GM12878 (cell line): ENCODE results near the gene MRPL57. TPM values are rescaled to one million over a fixed set of nuclear protein-coding genes. Genes with fewer than 3 reads are reported as not detected.

Experiments
- ATAC-seq: fragments of 200-7000 bp; cut with Tn5 transposase; 3 replicates; pipeline ENCODE4 v1.9.1; 2020; ENCODE audit warnings: mild to moderate bottlenecking, moderate library complexity
- BruUV-seq: library from RNA; stranded (reverse); fragments of 400-500 nt; replicated peaks from 2 replicates; lab custom pipeline; 2021; lab: Mats Ljungman, UMichigan
- CTCF ChIA-PET: fragments of 300-600 bp; sonication (Branson Sonifier 250); formaldehyde crosslinking; extraction: SDS; loops from one replicate; lab custom pipeline; 2021; ENCODE audit warnings: inconsistent platforms; lab: Yijun Ruan, JAX
- POLR2A ChIA-PET: fragments of 350-600 bp; formaldehyde crosslinking; extraction: SDS; loops from one replicate; lab custom pipeline; 2021; ENCODE audit warnings: inconsistent platforms; lab: Charles Lee
- RAD21 ChIA-PET: fragments of 300-600 bp; sonication (Branson Sonifier 250); formaldehyde crosslinking; loops from one replicate; lab custom pipeline; 2023; ENCODE audit warnings: antibody characterized with exemption; ENCODE audit not compliant: unreplicated experiment; lab: Charles Lee
- SMC1A ChIA-PET: fragments of 300-600 bp; sonication (Branson Sonifier 250); formaldehyde crosslinking; loops from one replicate; lab custom pipeline; 2023; ENCODE audit not compliant: unreplicated experiment, uncharacterized antibody; lab: Charles Lee
- DNase-seq: peaks from one replicate; pipeline ENCODE4 v3.0.0-alpha.2; 2011; ENCODE audit warnings: low read depth, low spot score
- FAIRE-seq: peaks from 3 replicates; lab custom pipeline; 2011; peaks lifted over from hg19 to GRCh38; lab: Jason Lieb, UNC
- H2AFZ ChIP-seq: 2 replicates; pipeline ENCODE4 v1.6.0; 2011; ENCODE audit warnings: low read depth, low read length, control low read depth; ENCODE audit not compliant: control insufficient read depth
- H3K27ac ChIP-seq: 2 replicates; pipeline ENCODE4 v1.5.1; 2011; ENCODE audit warnings: control low read depth; ENCODE audit not compliant: control insufficient read depth, insufficient read depth
- H3K27me3 ChIP-seq, 2 experiments: replicated peaks in 1 of 2; 2 replicates each; pipeline versions ENCODE4 v1.6.0 to v1.6.1; 2011; ENCODE audit warnings: low read length in 1 of 2; ENCODE audit not compliant: control insufficient read depth in 2 of 2, insufficient read depth in 2 of 2
- H3K36me3 ChIP-seq, 2 experiments: 2 replicates each; pipeline ENCODE4 v1.5.1; 2011; ENCODE audit warnings: low read length in 1 of 2; ENCODE audit not compliant: control insufficient read depth in 2 of 2, insufficient read depth in 2 of 2
- H3K4me1 ChIP-seq: 2 replicates; pipeline ENCODE4 v1.6.1; 2011; ENCODE audit warnings: mild to moderate bottlenecking, low read length, moderate library complexity, mixed read lengths; ENCODE audit not compliant: control insufficient read depth, insufficient read depth
- H3K4me2 ChIP-seq: 2 replicates; pipeline ENCODE4 v1.6.0; 2011; ENCODE audit warnings: control low read depth; ENCODE audit not compliant: control insufficient read depth, insufficient read depth
- H3K4me3 ChIP-seq: fragments of 200-600 bp; sonication (generic); 2 replicates; pipeline ENCODE4 v1.5.1; 2016
- H3K79me2 ChIP-seq: 2 replicates; pipeline ENCODE4 v1.6.0; 2011; ENCODE audit warnings: low read length; ENCODE audit not compliant: control insufficient read depth, insufficient read depth
- H3K9ac ChIP-seq: 2 replicates; pipeline ENCODE4 v1.8.0; 2011; ENCODE audit warnings: low read length, control low read depth, mixed read lengths; ENCODE audit not compliant: control insufficient read depth, insufficient read depth
- H3K9me3 ChIP-seq: replicated peaks from 3 replicates; pipeline ENCODE4 v1.5.1; 2011; ENCODE audit warnings: mild to moderate bottlenecking, low read length; ENCODE audit not compliant: control insufficient read depth, insufficient read depth
- H4K20me1 ChIP-seq: 2 replicates; pipeline ENCODE4 v1.6.0; 2011; ENCODE audit not compliant: control insufficient read depth, insufficient read depth
- CEBPB ChIP-seq, 2 experiments: fragments of 150-350 bp in 1 of 2; IDR thresholded peaks; 2 replicates each; pipeline ENCODE4 v1.6.1; 2012 to 2014; ENCODE audit warnings: low read depth in 2 of 2, low read length in 2 of 2, borderline replicate concordance in 1 of 2, inconsistent platforms in 1 of 2
- CHD1 ChIP-seq: IDR thresholded peaks from 2 replicates; pipeline ENCODE4 v1.6.1; 2012; ENCODE audit warnings: low read depth, low read length, improper control_type of control experiment
- GATAD2B ChIP-seq: fragments of 450-650 bp; conservative IDR thresholded peaks from 2 replicates; pipeline ENCODE4 v1.6.1; 2017; ENCODE audit warnings: low read depth, mild to moderate bottlenecking, moderate library complexity
- NFIC ChIP-seq: IDR thresholded peaks from 2 replicates; pipeline ENCODE4 v1.6.1; 2012; ENCODE audit warnings: low read depth, mild to moderate bottlenecking, inconsistent platforms, low read length, moderate library complexity
- NR2C1 ChIP-seq: fragments of 450-650 bp; IDR thresholded peaks from 2 replicates; pipeline ENCODE4 v1.6.1; 2017; ENCODE audit warnings: antibody characterized with exemption, mild to moderate bottlenecking, moderate library complexity
- PAX5 ChIP-seq: IDR thresholded peaks from 2 replicates; pipeline ENCODE4 v1.6.1; 2011; ENCODE audit warnings: low read depth, low read length, borderline replicate concordance
- SRF ChIP-seq, 2 experiments: IDR thresholded peaks; 2 replicates each; pipeline ENCODE4 v1.6.1; 2011; ENCODE audit warnings: low read depth in 2 of 2, low read length in 2 of 2, mild to moderate bottlenecking in 1 of 2, moderate library complexity in 1 of 2
- TAF1 ChIP-seq: IDR thresholded peaks from 2 replicates; pipeline ENCODE4 v1.6.1; 2011; ENCODE audit warnings: mild to moderate bottlenecking, low read depth, low read length, borderline replicate concordance
- WGBS: methylation state at CpG from one replicate; pipeline ENCODE4 v1.1.6; 2016; ENCODE audit warnings: low lambda C conversion rate; ENCODE audit not compliant: insufficient replicate concordance, insufficient coverage; ENCODE audit errors: missing lambda C conversion rate; 5-methylcytosine and 5-hydroxymethylcytosine counted together
- in situ Hi-C: fragments of 300-500 bp; cut with MboI; formaldehyde crosslinking; loops from 9 replicates; pipeline ENCODE4 v1.14.3; 2018; ENCODE audit warnings: mixed read lengths
- intact Hi-C: fragments of 100-400 bp; cut with micrococcal nuclease; formaldehyde crosslinking; loops from one replicate; pipeline ENCODE4 v1.14.2; 2022; ENCODE audit not compliant: unreplicated experiment
- polyA plus RNA-seq, 11 experiments: library from polyadenylated mRNA; depleted of rRNA in 4 of 11; unstranded in 6 of 11; stranded (reverse) in 5 of 11; fragments of >200 nt; fragmentation: Nextera tagmentation in 4 of 11; fragmentation: Illumina TruSeq in 1 of 11; extraction: Ambion mirVana in 4 of 11; extraction: Trizol in 1 of 11; gene quantifications; 1 replicate in 1 of 11; 2 replicates in 10 of 11; pipeline versions ENCODE4 v1.2.1 to v1.2.3, GENCODE V29; 2011 to 2016; ENCODE audit warnings: inconsistent platforms in 2 of 11, missing spikeins in 2 of 11, low read depth in 1 of 11
- total RNA-seq, 4 experiments: library from RNA; depleted of rRNA in 3 of 4; stranded (reverse); fragments of >200 nt in 3 of 4; fragmentation: Illumina TruSeq in 1 of 4; extraction: Trizol in 1 of 4; gene quantifications; 2 replicates each; pipeline versions ENCODE4 v1.2.1 to v1.2.3, GENCODE V29; 2013 to 2021
- TF ChIP-seq, protein P1 (sequence below): fragments of 450-650 bp; IDR thresholded peaks from 2 replicates; pipeline ENCODE4 v1.6.1; 2017; ENCODE audit warnings: low read depth, mild to moderate bottlenecking, moderate library complexity
- TF ChIP-seq, protein P2 (sequence below): IDR thresholded peaks from 2 replicates; pipeline ENCODE4 v1.6.1; 2011; ENCODE audit warnings: borderline replicate concordance, low read depth, mild to moderate bottlenecking, moderate library complexity, mixed read lengths, low read length; ENCODE audit not compliant: insufficient read depth; ENCODE audit errors: extremely low read length

MRPL57 gene
- total and polyA plus RNA-seq, 10 of the 15 experiments (the other 5 are each of a cell fraction or from before 2014, with no cell fraction given) = 10.5 to 90.6 (median 25.9) TPM

DNA sequence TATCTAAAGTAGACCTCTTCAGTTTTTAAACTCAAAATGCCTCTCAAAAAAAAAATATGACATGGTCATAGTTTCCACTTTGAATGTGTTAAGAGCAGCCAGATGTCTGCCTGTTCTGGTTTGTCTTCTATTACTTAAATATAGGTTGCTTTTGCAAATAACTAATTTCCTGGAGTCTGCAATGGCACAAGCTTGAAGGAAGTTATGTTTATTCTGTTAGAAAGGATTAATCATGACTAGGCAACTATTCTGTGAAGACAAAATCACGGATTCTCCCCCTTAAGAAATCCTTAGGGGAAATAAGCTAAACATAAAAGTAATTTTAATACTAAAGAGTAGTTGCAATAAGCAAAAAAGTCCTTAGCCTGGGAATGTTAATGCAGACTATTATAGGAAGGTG is 26.4 kb upstream of the MRPL57 start:
- no peak for TF ChIP-seq SRF (IDR thresholded peaks at IDR 0.05; ENCODE audit: low read depth in 2 of 2, low read length in 2 of 2)
- no peak for TF ChIP-seq GATAD2B
- TF ChIP-seq NR2C1 = no peak
- TF ChIP-seq TAF1 = no peak
- TF ChIP-seq CEBPB (IDR thresholded peaks at IDR 0.05; ENCODE audit: borderline replicate concordance in 1 of 2, low read depth in 2 of 2, low read length in 2 of 2) = 0 out of 4 replicates have a peak, but pooled peaks of 1 of the 2 experiments have one; percentile 7
- TF ChIP-seq NFIC = peak; percentile 21; the same call in 1 of the 2 replicates
- TF ChIP-seq CHD1 = no peak
- no peak for TF ChIP-seq PAX5
- TF ChIP-seq, protein P1, sequence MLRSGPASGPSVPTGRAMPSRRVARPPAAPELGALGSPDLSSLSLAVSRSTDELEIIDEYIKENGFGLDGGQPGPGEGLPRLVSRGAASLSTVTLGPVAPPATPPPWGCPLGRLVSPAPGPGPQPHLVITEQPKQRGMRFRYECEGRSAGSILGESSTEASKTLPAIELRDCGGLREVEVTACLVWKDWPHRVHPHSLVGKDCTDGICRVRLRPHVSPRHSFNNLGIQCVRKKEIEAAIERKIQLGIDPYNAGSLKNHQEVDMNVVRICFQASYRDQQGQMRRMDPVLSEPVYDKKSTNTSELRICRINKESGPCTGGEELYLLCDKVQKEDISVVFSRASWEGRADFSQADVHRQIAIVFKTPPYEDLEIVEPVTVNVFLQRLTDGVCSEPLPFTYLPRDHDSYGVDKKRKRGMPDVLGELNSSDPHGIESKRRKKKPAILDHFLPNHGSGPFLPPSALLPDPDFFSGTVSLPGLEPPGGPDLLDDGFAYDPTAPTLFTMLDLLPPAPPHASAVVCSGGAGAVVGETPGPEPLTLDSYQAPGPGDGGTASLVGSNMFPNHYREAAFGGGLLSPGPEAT = no peak
- TF ChIP-seq, protein P2, sequence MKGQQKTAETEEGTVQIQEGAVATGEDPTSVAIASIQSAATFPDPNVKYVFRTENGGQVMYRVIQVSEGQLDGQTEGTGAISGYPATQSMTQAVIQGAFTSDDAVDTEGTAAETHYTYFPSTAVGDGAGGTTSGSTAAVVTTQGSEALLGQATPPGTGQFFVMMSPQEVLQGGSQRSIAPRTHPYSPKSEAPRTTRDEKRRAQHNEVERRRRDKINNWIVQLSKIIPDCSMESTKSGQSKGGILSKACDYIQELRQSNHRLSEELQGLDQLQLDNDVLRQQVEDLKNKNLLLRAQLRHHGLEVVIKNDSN = no peak
- TF ChIP-seq, all 136 proteins: peak for 2
- no peaks in the 10 kb centered on the region for H3K9me3 ChIP-seq
- SMC1A ChIA-PET = interaction anchor here (0.8 kb wide), 2 partner anchors 27 to 42 kb away, joined by 3 to 4 read pairs; no protein-coding TSS in a partner anchor
- 57% methylated on average over 1 of the region's 1 CpG for WGBS
- no TSS peak for BruUV-seq
- in situ Hi-C loops = no loop called here
- H2AFZ ChIP-seq = no peak overlapping the region
- H4K20me1 ChIP-seq = no peaks in the 10 kb centered on the region
- peaks cover 4% of the 10 kb centered on the region; the same call in 1 of the 2 replicates for H3K79me2 ChIP-seq
- no peak overlapping the region for H3K9ac ChIP-seq
- FAIRE-seq = no peak
- POLR2A ChIA-PET = interaction anchor here (1.1 kb wide), 1 partner anchor 8 kb away, joined by 4 read pairs; no protein-coding TSS in a partner anchor
- RAD21 ChIA-PET = interaction anchor here (1.0 to 1.6 kb wide), 2 partner anchors 26 to 87 kb away, joined by 3 to 6 read pairs; partner anchors contain the start of genes MRPL57 and SKA3
- H3K4me3 ChIP-seq = no peak overlapping the region
- no peak overlapping the region for H3K4me2 ChIP-seq
- H3K27me3 ChIP-seq = no peaks in the 10 kb centered on the region
- no peak overlapping the region for H3K27ac ChIP-seq
- no peak for ATAC-seq
- H3K36me3 ChIP-seq = peaks cover 4 to 23% of the 10 kb centered on the region in 2 experiments
- no peak for DNase-seq
- no peaks in the 10 kb centered on the region for H3K4me1 ChIP-seq
- CTCF ChIA-PET = interaction anchor here (1.1 to 1.2 kb wide), 2 partner anchors 27 to 30 kb away, joined by 3 read pairs; no protein-coding TSS in a partner anchor
- intact Hi-C loops = no loop called here
